Ascending aorta (tissue), 2 donors: ENCODE measurements around the gene MYH6. TPM values are rescaled to one million over a fixed set of nuclear protein-coding genes. Genes with fewer than 3 reads are reported as not detected.
A peak's percentile ranks its signal among the peaks of the same experiment; 100 is the strongest.

Experiments
- DNase-seq, 2 donors: peaks; one replicate each; pipeline ENCODE4 v3.0.0-alpha.2; 2019; ENCODE audit warnings: low spot score in 2 of 2
- H3K27ac ChIP-seq, 2 donors: fragments of 200-600 bp; sonication (generic); one replicate each; pipeline ENCODE4 v1.5.1; 2016 to 2017; ENCODE audit warnings: mild to moderate bottlenecking in 1 of 2
- H3K27me3 ChIP-seq: fragments of 200-600 bp; sonication (generic); one replicate; pipeline ENCODE4 v1.5.1; 2017
- H3K36me3 ChIP-seq, 2 donors: fragments of 200-600 bp; sonication (generic); one replicate each; pipeline ENCODE4 v1.5.1; 2016
- H3K4me1 ChIP-seq, 2 donors: fragments of 200-600 bp; sonication (generic); one replicate each; pipeline ENCODE4 v1.5.1; 2016 to 2017; ENCODE audit warnings: mild to moderate bottlenecking in 1 of 2
- H3K4me3 ChIP-seq, 2 donors: fragments of 200-600 bp; sonication (generic); one replicate each; pipeline ENCODE4 v1.5.1; 2016 to 2017; ENCODE audit warnings: mild to moderate bottlenecking in 1 of 2
- H3K9me3 ChIP-seq, 2 donors: fragments of 200-600 bp; sonication (generic); one replicate each; pipeline ENCODE4 v1.5.1; 2016
- intact Hi-C: fragments of 100-400 bp; cut with DNase I; formaldehyde crosslinking; loops from one replicate; pipeline ENCODE4 v1.15.1; 2023
- total RNA-seq: library from RNA; depleted of rRNA; stranded (reverse); fragments of >200 nt; gene quantifications from one replicate; pipeline ENCODE4 v1.1.0, GENCODE V29; 2016
- TF ChIP-seq, protein P1 (sequence below), 3 experiments: fragments of 200-600 bp in 2 of 3; fragments of 450-650 bp in 1 of 3; sonication (generic) in 2 of 3; IDR thresholded peaks; one replicate each; pipeline ENCODE4 v1.5.1; 2016 to 2019; ENCODE audit warnings: antibody characterized with exemption in 3 of 3, mild to moderate bottlenecking in 1 of 3, moderate library complexity in 1 of 3

The MYH6 gene
- total RNA-seq, 1 donor from 2014 or later, result not detected

DNA sequence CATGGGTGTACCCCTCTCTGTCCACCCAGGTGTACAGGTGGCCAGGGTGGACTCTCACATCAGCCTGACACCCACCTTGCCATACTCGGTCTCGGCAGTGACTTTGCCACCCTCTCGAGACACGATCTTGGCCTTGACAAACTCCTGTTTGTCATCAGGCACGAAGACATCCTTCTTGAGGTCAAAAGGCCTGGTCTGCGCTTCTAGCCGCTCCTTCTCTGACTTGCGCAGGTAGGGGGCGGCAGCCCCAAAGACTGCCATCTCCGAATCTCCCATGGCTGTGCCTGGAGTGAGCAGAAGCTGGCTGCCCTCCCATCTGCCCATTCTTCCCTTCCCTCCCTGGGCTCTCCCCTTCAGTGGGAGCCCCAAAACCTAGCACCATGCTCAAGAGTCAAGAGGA lies 25.4 kb upstream of the MYH6 start:
- no peaks in the 10 kb centered on the region for H3K9me3 ChIP-seq
- intact Hi-C loops, result no loop called here
- no peak overlapping the region for H3K27ac ChIP-seq
- DNase-seq, result peak in 1 of 2 donors; percentile 24
- no peaks in the 10 kb centered on the region for H3K4me1 ChIP-seq
- TF ChIP-seq, protein P1, sequence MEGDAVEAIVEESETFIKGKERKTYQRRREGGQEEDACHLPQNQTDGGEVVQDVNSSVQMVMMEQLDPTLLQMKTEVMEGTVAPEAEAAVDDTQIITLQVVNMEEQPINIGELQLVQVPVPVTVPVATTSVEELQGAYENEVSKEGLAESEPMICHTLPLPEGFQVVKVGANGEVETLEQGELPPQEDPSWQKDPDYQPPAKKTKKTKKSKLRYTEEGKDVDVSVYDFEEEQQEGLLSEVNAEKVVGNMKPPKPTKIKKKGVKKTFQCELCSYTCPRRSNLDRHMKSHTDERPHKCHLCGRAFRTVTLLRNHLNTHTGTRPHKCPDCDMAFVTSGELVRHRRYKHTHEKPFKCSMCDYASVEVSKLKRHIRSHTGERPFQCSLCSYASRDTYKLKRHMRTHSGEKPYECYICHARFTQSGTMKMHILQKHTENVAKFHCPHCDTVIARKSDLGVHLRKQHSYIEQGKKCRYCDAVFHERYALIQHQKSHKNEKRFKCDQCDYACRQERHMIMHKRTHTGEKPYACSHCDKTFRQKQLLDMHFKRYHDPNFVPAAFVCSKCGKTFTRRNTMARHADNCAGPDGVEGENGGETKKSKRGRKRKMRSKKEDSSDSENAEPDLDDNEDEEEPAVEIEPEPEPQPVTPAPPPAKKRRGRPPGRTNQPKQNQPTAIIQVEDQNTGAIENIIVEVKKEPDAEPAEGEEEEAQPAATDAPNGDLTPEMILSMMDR (IDR thresholded peaks at IDR 0.05), result no peak
- H3K4me3 ChIP-seq, result no peak overlapping the region
- no peaks in the 10 kb centered on the region for H3K27me3 ChIP-seq
- no peaks in the 10 kb centered on the region for H3K36me3 ChIP-seq

DNA sequence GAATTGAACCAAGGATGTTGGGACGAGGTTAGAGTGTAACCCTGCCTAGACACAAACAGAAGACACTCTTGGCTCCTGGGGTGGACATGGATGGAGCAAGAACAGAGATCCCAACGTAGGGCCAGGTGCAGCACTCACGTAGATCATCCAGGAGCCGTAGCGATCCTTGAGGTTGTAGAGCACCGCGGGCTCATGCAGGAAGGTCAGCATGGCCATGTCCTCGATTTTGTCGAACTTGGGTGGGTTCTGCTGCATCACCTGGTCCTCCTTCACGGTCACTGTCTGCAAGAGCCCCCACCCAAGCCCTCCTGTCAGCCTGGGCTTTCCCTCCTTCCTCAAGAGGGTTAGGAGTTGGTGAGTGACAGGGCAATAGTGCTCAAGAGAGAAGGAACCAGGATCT lies 24.9 kb upstream of the MYH6 start:
- DNase-seq, result peak in 1 of 2 donors; percentile 21
- Histone ChIP-seq H3K27me3 (no peaks in the 10 kb centered on the region), H3K27ac (no peak overlapping the region), H3K4me3 (no peak overlapping the region), H3K9me3 (no peaks in the 10 kb centered on the region), H3K36me3 (no peaks in the 10 kb centered on the region), H3K4me1 (no peaks in the 10 kb centered on the region)
- TF ChIP-seq, protein P1 (IDR thresholded peaks at IDR 0.05), result no peak
- intact Hi-C loops, result no loop called here

DNA sequence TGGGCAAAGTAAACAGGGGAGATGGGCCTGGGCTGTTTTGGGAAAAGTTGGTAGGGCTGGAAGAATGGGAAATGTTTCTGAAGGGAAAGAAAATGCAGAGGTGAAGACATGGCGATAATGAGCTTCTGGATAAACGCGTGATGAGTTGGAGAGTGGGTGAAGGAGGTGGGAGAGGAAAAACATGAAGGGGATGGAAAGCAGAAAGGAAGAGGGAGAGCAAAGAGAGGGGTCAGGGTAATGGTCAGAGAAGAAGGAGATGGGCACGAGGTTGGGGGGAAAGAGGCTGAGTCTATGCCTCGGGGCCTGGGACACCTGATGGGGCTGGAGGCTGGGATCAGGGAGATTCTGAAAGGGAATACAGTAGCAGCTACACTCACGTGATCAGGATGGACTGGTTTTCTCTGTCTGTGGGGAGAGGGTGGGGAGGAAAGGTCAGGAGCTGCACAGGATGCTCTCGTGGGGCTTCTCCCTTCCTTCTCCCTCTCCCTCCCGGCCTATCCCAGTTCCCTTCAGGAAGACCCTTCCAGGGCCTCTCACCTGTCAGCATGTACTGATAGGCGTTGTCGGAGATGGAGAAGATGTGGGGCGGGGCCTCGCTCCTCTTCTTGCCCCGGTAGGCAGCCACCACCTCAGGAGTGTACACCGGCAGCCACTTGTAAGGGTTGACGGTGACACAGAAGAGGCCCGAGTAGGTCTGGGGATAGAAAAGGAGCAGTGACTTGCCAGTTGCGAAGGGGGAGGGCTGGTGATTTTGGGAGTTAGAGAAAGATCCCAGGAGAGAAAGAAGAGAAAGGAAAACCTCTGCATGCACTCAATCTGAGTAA lies 24.2 kb upstream of the MYH6 start:
- Histone ChIP-seq H3K4me1 (no peaks in the 10 kb centered on the region), H3K27me3 (no peaks in the 10 kb centered on the region), H3K4me3 (no peak overlapping the region), H3K9me3 (no peaks in the 10 kb centered on the region), H3K27ac (no peak overlapping the region), H3K36me3 (no peaks in the 10 kb centered on the region)
- peak in 1 of 2 donors; percentile 31 for DNase-seq
- intact Hi-C loops, result no loop called here
- TF ChIP-seq, protein P1 (IDR thresholded peaks at IDR 0.05), result no peak

DNA sequence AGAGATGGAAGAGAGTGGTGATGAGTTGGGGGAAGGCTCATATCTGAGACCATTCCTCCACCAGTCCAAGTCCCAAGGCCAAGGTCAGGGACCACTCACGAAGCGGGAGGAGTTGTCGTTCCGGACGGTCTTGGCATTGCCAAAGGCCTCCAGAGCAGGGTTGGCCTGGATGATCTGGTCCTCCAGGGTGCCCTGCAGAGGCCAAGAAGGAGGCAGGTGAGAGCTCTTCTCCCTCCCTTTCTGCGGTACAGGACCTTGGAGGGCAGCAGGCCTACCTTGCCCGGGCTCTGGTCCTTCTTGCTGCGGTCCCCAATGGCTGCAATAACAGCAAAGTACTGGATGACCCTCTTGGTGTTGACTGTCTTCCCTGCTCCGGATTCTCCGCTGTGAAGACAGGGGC lies 23.4 kb upstream of the MYH6 start:
- intact Hi-C loops, result no loop called here
- Histone ChIP-seq H3K36me3 (no peaks in the 10 kb centered on the region), H3K27ac (no peak overlapping the region), H3K27me3 (no peaks in the 10 kb centered on the region), H3K4me1 (no peaks in the 10 kb centered on the region), H3K9me3 (no peaks in the 10 kb centered on the region), H3K4me3 (no peak overlapping the region)
- DNase-seq, result peak in 1 of 2 donors; percentile 28
- TF ChIP-seq, protein P1 (IDR thresholded peaks at IDR 0.05), result no peak

DNA sequence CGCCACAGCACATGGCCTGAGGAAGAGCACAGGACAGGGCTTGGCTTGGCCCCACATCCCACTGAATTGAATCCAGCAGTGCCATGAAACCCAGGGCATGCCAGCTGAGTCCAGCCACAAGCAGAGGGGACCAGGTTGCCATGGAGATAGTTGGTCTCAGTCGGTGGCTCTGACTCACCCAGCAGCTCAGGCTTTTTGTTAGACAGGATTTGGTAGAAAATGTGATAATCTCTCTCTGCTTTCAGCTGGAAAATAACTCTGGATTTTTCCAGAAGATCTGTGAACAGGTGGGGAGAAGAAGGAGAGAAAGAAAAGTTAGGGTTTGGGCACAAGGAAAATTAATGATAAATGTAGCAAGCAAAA lies 22.6 kb upstream of the MYH6 start:
- Histone ChIP-seq H3K4me3 (no peak overlapping the region), H3K27ac (no peak overlapping the region), H3K36me3 (no peaks in the 10 kb centered on the region), H3K9me3 (no peaks in the 10 kb centered on the region), H3K27me3 (no peaks in the 10 kb centered on the region), H3K4me1 (no peaks in the 10 kb centered on the region)
- intact Hi-C loops, result no loop called here
- peak in 1 of 2 donors; percentile 35 for DNase-seq
- TF ChIP-seq, protein P1 (IDR thresholded peaks at IDR 0.05), result no peak
